Neuronal stem cell (in vitro differentiated cells): ENCODE data around the gene CACNB2.

Experiments used
- DNase-seq: peaks from one replicate; pipeline ENCODE4 v3.0.0-alpha.2; 2013; ENCODE audit warnings: low spot score
- H2AFZ ChIP-seq: one replicate; pipeline ENCODE4 v1.6.1; 2013; ENCODE audit warnings: mild to moderate bottlenecking, low read length, inconsistent platforms
- H2AK5ac ChIP-seq: 2 replicates; pipeline ENCODE4 v1.6.1; 2013; ENCODE audit warnings: low read depth, mild to moderate bottlenecking, inconsistent platforms, low read length, moderate library complexity, mixed read lengths
- H2BK120ac ChIP-seq: 2 replicates; pipeline ENCODE4 v1.6.1; 2013; ENCODE audit warnings: low read depth, mild to moderate bottlenecking, inconsistent platforms, low read length, moderate library complexity, mixed read lengths
- H2BK12ac ChIP-seq: one replicate; pipeline ENCODE4 v1.6.1; 2013; ENCODE audit warnings: low read length, inconsistent platforms
- H2BK15ac ChIP-seq: 2 replicates; pipeline ENCODE4 v1.6.1; 2013; ENCODE audit warnings: mild to moderate bottlenecking, low read length, inconsistent platforms, mixed read lengths
- H2BK5ac ChIP-seq: one replicate; pipeline ENCODE4 v1.6.1; 2013; ENCODE audit warnings: inconsistent platforms, mild to moderate bottlenecking, low read length, moderate library complexity
- H3K14ac ChIP-seq: one replicate; pipeline ENCODE4 v1.6.1; 2013; ENCODE audit warnings: low read length, inconsistent platforms
- H3K18ac ChIP-seq: 2 replicates; pipeline ENCODE4 v1.6.1; 2013; ENCODE audit warnings: low read length, inconsistent platforms
- H3K23ac ChIP-seq: 2 replicates; pipeline ENCODE4 v1.6.1; 2013; ENCODE audit warnings: low read depth, mild to moderate bottlenecking, mixed read lengths, low read length, inconsistent platforms; ENCODE audit not compliant: poor library complexity
- H3K27ac ChIP-seq: replicated peaks from 3 replicates; pipeline ENCODE4 v1.5.1; 2013; ENCODE audit warnings: low read length, inconsistent platforms
- H3K27me3 ChIP-seq, 3 experiments: 2 replicates each; pipeline ENCODE4 v1.6.1; 2013; ENCODE audit warnings: low read length in 3 of 3, mild to moderate bottlenecking in 2 of 3, inconsistent platforms in 1 of 3, low read depth in 1 of 3, mixed read lengths in 1 of 3, moderate library complexity in 1 of 3; ENCODE audit not compliant: control insufficient read depth in 3 of 3, insufficient read depth in 3 of 3
- H3K36me3 ChIP-seq, 2 donors: replicated peaks in 1 of 2; 2 replicates each; pipeline ENCODE4 v1.6.1; 2013; ENCODE audit warnings: low read length in 2 of 2; ENCODE audit not compliant: control insufficient read depth in 2 of 2, insufficient read depth in 2 of 2
- H3K4ac ChIP-seq: 2 replicates; pipeline ENCODE4 v1.6.1; 2013; ENCODE audit warnings: inconsistent platforms, mild to moderate bottlenecking, low read length, moderate library complexity
- H3K4me1 ChIP-seq, 2 donors: 1 replicate in 1 of 2; 2 replicates in 1 of 2; pipeline ENCODE4 v1.6.1; 2013; ENCODE audit warnings: low read length in 2 of 2, low read depth in 1 of 2; ENCODE audit not compliant: control insufficient read depth in 2 of 2, insufficient read depth in 1 of 2
- H3K4me2 ChIP-seq: one replicate; pipeline ENCODE4 v1.6.1; 2013; ENCODE audit warnings: mild to moderate bottlenecking, low read length, inconsistent platforms; ENCODE audit not compliant: insufficient read depth, poor library complexity, severe bottlenecking
- H3K4me3 ChIP-seq, 2 donors: 2 replicates each; pipeline ENCODE4 v1.5.1; 2013; ENCODE audit warnings: low read length in 2 of 2, mild to moderate bottlenecking in 2 of 2, inconsistent platforms in 1 of 2, moderate library complexity in 1 of 2
- H3K79me1 ChIP-seq: one replicate; pipeline ENCODE4 v1.6.1; 2013; ENCODE audit warnings: low read depth, mild to moderate bottlenecking, inconsistent platforms, low read length, moderate library complexity
- H3K9ac ChIP-seq: one replicate; pipeline ENCODE4 v1.6.1; 2013; ENCODE audit warnings: mild to moderate bottlenecking, low read depth, low read length, inconsistent platforms; ENCODE audit not compliant: poor library complexity
- H3K9me3 ChIP-seq, 2 donors: replicated peaks in 1 of 2; 2 replicates each; pipeline versions ENCODE3 to v1.6.1; 2013; ENCODE audit warnings: low read length in 2 of 2, mild to moderate bottlenecking in 2 of 2, inconsistent platforms in 1 of 2, low read depth in 1 of 2, mixed read lengths in 1 of 2, moderate library complexity in 1 of 2; ENCODE audit not compliant: control insufficient read depth in 2 of 2, insufficient read depth in 1 of 2
- H4K8ac ChIP-seq: one replicate; pipeline ENCODE4 v1.6.1; 2013; ENCODE audit warnings: low read depth, mild to moderate bottlenecking, inconsistent platforms, low read length, moderate library complexity
- H4K91ac ChIP-seq: one replicate; pipeline ENCODE4 v1.6.1; 2013; ENCODE audit warnings: low read length, low read depth, mild to moderate bottlenecking, inconsistent platforms; ENCODE audit not compliant: poor library complexity
- WGBS, 2 donors: extraction: QIAGEN DNeasy Blood & Tissue Kit; methylation state at CpG; one replicate each; pipeline ENCODE4 v1.1.7; 2013; ENCODE audit warnings: missing lambda C conversion rate in 2 of 2, mixed read lengths in 1 of 2; ENCODE audit not compliant: insufficient read length in 2 of 2, insufficient replicate concordance in 1 of 2; ENCODE audit errors: extremely low coverage in 2 of 2; 5-methylcytosine and 5-hydroxymethylcytosine counted together

The CACNB2 gene

GRCh38 chr10:18223898-18224297 lies 83.7 kb downstream of the CACNB2 start:
- H3K18ac ChIP-seq: no peak overlapping the region
- no peak overlapping the region for H2AFZ ChIP-seq
- no CpG with 5 or more reads among the region's 2 CpGs for WGBS, 2 donors
- H3K36me3 ChIP-seq: no peaks in the 10 kb centered on the region
- H3K23ac ChIP-seq: no peak overlapping the region
- H2BK120ac ChIP-seq: no peak overlapping the region
- H4K8ac ChIP-seq: no peak overlapping the region
- no peak overlapping the region for H3K9ac ChIP-seq
- no peaks in the 10 kb centered on the region for H3K27me3 ChIP-seq
- no peak overlapping the region for H3K14ac ChIP-seq
- no peak overlapping the region for H2BK15ac ChIP-seq
- no peak overlapping the region for H2BK12ac ChIP-seq
- H3K27ac ChIP-seq: no peak overlapping the region
- H3K79me1 ChIP-seq: no peaks in the 10 kb centered on the region
- H3K4me2 ChIP-seq: no peak overlapping the region
- no peak overlapping the region for H4K91ac ChIP-seq
- H3K4ac ChIP-seq: no peak overlapping the region
- no peak overlapping the region for H3K4me3 ChIP-seq
- H2AK5ac ChIP-seq: no peak overlapping the region
- peaks cover 0 to 3% of the 10 kb centered on the region in 2 donors for H3K4me1 ChIP-seq
- H2BK5ac ChIP-seq: no peak overlapping the region
- H3K9me3 ChIP-seq: no peaks in the 10 kb centered on the region
- DNase-seq: no peak

- Histone ChIP-seq H3K79me1 (no peaks in the 10 kb centered on the region), H3K23ac (no peak overlapping the region), H3K4me1 (peaks cover 0 to 3% of the 10 kb centered on the region in 2 donors), H2BK120ac (no peak overlapping the region), H2BK5ac (no peak overlapping the region), H3K18ac (no peak overlapping the region), H2AFZ (no peak overlapping the region), H2AK5ac (no peak overlapping the region), H4K91ac (no peak overlapping the region), H3K27ac (no peak overlapping the region), H3K36me3 (no peaks in the 10 kb centered on the region), H3K4me3 (no peak overlapping the region), H3K4ac (no peak overlapping the region), H3K27me3 (no peaks in the 10 kb centered on the region), H3K9ac (no peak overlapping the region), H3K9me3 (no peaks in the 10 kb centered on the region), H2BK12ac (no peak overlapping the region), H3K14ac (no peak overlapping the region), H2BK15ac (no peak overlapping the region), H3K4me2 (no peak overlapping the region), H4K8ac (no peak overlapping the region)
- DNase-seq: no peak
- WGBS, 2 donors: no CpG with 5 or more reads among the region's 12 CpGs
Measured at GRCh38 chr10:18224626-18225445, 84.6 kb downstream of the CACNB2 start.

- H2AFZ ChIP-seq: no peak overlapping the region
- H3K9ac ChIP-seq: no peak overlapping the region
- H3K79me1 ChIP-seq: no peaks in the 10 kb centered on the region
- no peak overlapping the region for H3K27ac ChIP-seq
- no peak overlapping the region for H3K14ac ChIP-seq
- H2BK12ac ChIP-seq: no peak overlapping the region
- no peaks in the 10 kb centered on the region for H3K27me3 ChIP-seq
- no peak overlapping the region for H3K4me2 ChIP-seq
- H3K18ac ChIP-seq: no peak overlapping the region
- no peak overlapping the region for H2BK15ac ChIP-seq
- no peak overlapping the region for H2AK5ac ChIP-seq
- no peak overlapping the region for H3K4ac ChIP-seq
- H4K8ac ChIP-seq: no peak overlapping the region
- WGBS, 2 donors: no CpG with 5 or more reads among the region's 5 CpGs
- H4K91ac ChIP-seq: no peak overlapping the region
- no peaks in the 10 kb centered on the region for H3K4me1 ChIP-seq
- H2BK120ac ChIP-seq: no peak overlapping the region
- H3K23ac ChIP-seq: no peak overlapping the region
- H3K36me3 ChIP-seq: no peaks in the 10 kb centered on the region
- no peak overlapping the region for H3K4me3 ChIP-seq
- DNase-seq: no peak
- H2BK5ac ChIP-seq: no peak overlapping the region
- H3K9me3 ChIP-seq: no peaks in the 10 kb centered on the region
Measured at GRCh38 chr10:18226336-18226735, 86.1 kb downstream of the CACNB2 start.

- no peak overlapping the region for H2AK5ac ChIP-seq
- no peak overlapping the region for H3K18ac ChIP-seq
- H3K27me3 ChIP-seq: no peaks in the 10 kb centered on the region
- no peak overlapping the region for H3K9ac ChIP-seq
- H2BK12ac ChIP-seq: no peak overlapping the region
- no peak overlapping the region for H2BK15ac ChIP-seq
- no peak overlapping the region for H4K8ac ChIP-seq
- no peak overlapping the region for H4K91ac ChIP-seq
- no peak overlapping the region for H3K14ac ChIP-seq
- no peak overlapping the region for H3K4me2 ChIP-seq
- peaks cover 0 to 5% of the 10 kb centered on the region in 2 donors for H3K4me1 ChIP-seq
- no peak overlapping the region for H3K4me3 ChIP-seq
- no peak overlapping the region for H2AFZ ChIP-seq
- H3K79me1 ChIP-seq: no peaks in the 10 kb centered on the region
- H2BK5ac ChIP-seq: no peak overlapping the region
- WGBS, 2 donors: no CpG with 5 or more reads among the region's 3 CpGs
- DNase-seq: no peak
- no peak overlapping the region for H3K27ac ChIP-seq
- H2BK120ac ChIP-seq: no peak overlapping the region
- H3K9me3 ChIP-seq: no peaks in the 10 kb centered on the region
- no peak overlapping the region for H3K23ac ChIP-seq
- H3K4ac ChIP-seq: no peak overlapping the region
- no peaks in the 10 kb centered on the region for H3K36me3 ChIP-seq
Measured at GRCh38 chr10:18229826-18230225, 89.6 kb downstream of the CACNB2 start.
